ENCODE data around the gene GIT2.

Gene GIT2

GRCh38 chr12:109981311-109981710 lies 14.9 kb downstream of the GIT2 start:
- DNase-seq (ENCODE audit: low read depth in 2 of 2) = no peak

- DNase-seq (ENCODE audit: low read depth in 2 of 2) = no peak
Observed at GRCh38 chr12:109972821-109973220, 23.3 kb downstream of the GIT2 start.

GRCh38 chr12:109968801-109969200 lies 27.4 kb downstream of the GIT2 start:
- DNase-seq (ENCODE audit: low read depth in 2 of 2) = no peak

- no peak for DNase-seq (ENCODE audit: low read depth in 2 of 2)
Observed at GRCh38 chr12:109968032-109968420, 28.1 kb downstream of the GIT2 start.

GRCh38 chr12:109967383-109968031 lies 28.7 kb downstream of the GIT2 start:
- no peak for DNase-seq (ENCODE audit: low read depth in 2 of 2)

- DNase-seq (ENCODE audit: low read depth in 2 of 2) = no peak
Observed at GRCh38 chr12:109966546-109966945, 29.6 kb downstream of the GIT2 start.

GRCh38 chr12:109963743-109964429 lies 32.3 kb downstream of the GIT2 start:
- DNase-seq (ENCODE audit: low read depth in 2 of 2) = no peak

- DNase-seq (ENCODE audit: low read depth in 2 of 2) = no peak
Observed at GRCh38 chr12:109963330-109963729, 32.8 kb downstream of the GIT2 start.

- no peak for DNase-seq (ENCODE audit: low read depth in 2 of 2)
Observed at GRCh38 chr12:109962398-109962797, 33.8 kb downstream of the GIT2 start.

GRCh38 chr12:109961612-109962011 lies 34.6 kb downstream of the GIT2 start:
- DNase-seq (ENCODE audit: low read depth in 2 of 2) = no peak

GRCh38 chr12:109961201-109961600 lies 35.0 kb downstream of the GIT2 start:
- DNase-seq (ENCODE audit: low read depth in 2 of 2) = no peak

GRCh38 chr12:109959411-109960093 lies 36.6 kb downstream of the GIT2 start:
- no peak for DNase-seq (ENCODE audit: low read depth in 2 of 2)

- no peak for DNase-seq (ENCODE audit: low read depth in 2 of 2)
Observed at GRCh38 chr12:109958374-109958773, 37.8 kb downstream of the GIT2 start.

GRCh38 chr12:109953656-109954055 lies 42.5 kb downstream of the GIT2 start:
- no peak for DNase-seq (ENCODE audit: low read depth in 2 of 2)

- no peak for DNase-seq (ENCODE audit: low read depth in 2 of 2)
Observed at GRCh38 chr12:109952873-109953272, 43.3 kb downstream of the GIT2 start.

- no peak for DNase-seq (ENCODE audit: low read depth in 2 of 2)
Observed at GRCh38 chr12:109952160-109952858, 43.9 kb downstream of the GIT2 start.

- no peak for DNase-seq (ENCODE audit: low read depth in 2 of 2)
Observed at GRCh38 chr12:109951751-109952150, 44.4 kb downstream of the GIT2 start.

GRCh38 chr12:109951136-109951535 lies 45.0 kb downstream of the GIT2 start:
- DNase-seq (ENCODE audit: low read depth in 2 of 2) = no peak

GRCh38 chr12:109950625-109951024 lies 45.5 kb downstream of the GIT2 start:
- no peak for DNase-seq (ENCODE audit: low read depth in 2 of 2)

- no peak for DNase-seq (ENCODE audit: low read depth in 2 of 2)
Observed at GRCh38 chr12:109949089-109949488, 47.1 kb downstream of the GIT2 start.

GRCh38 chr12:109948368-109948767 lies 47.8 kb downstream of the GIT2 start:
- no peak for DNase-seq (ENCODE audit: low read depth in 2 of 2)

- DNase-seq (ENCODE audit: low read depth in 2 of 2) = no peak
Observed at GRCh38 chr12:109947521-109947920, 48.6 kb downstream of the GIT2 start.

Data from stimulated activated CD8-positive, alpha-beta memory T cell treated with anti-CD3 and anti-CD28 coated beads, Interleukin-15, amount 100 ng/mL, for 4 hours (primary cell).